Mucosa of descending colon (tissue), 3 donors: Measurements from ENCODE around the gene ADIPOR2. TPM values are rescaled to one million over a fixed set of nuclear protein-coding genes. Genes with fewer than 3 reads are reported as not detected.

Experiments
- ATAC-seq: fragments of 200-7000 bp; cut with Tn5 transposase; one replicate; pipeline ENCODE4 v1.9.1; 2020; ENCODE audit warnings: mild to moderate bottlenecking, moderate library complexity
- DNase-seq, 3 donors: peaks; one replicate each; pipeline ENCODE4 v3.0.0-alpha.2; 2020
- H3K36me3 ChIP-seq: fragments of 200-600 bp; one replicate; pipeline ENCODE4 v1.8.0; 2021; ENCODE audit warnings: low read depth, mild to moderate bottlenecking
- H3K4me1 ChIP-seq: fragments of 200-600 bp; one replicate; pipeline ENCODE4 v1.8.0; 2021; ENCODE audit warnings: low read depth, mild to moderate bottlenecking
- H3K4me3 ChIP-seq: fragments of 200-600 bp; one replicate; pipeline ENCODE4 v1.8.0; 2021; ENCODE audit warnings: mild to moderate bottlenecking
- H3K9me3 ChIP-seq: fragments of 200-600 bp; one replicate; pipeline ENCODE4 v1.8.0; 2021; ENCODE audit warnings: mild to moderate bottlenecking
- CTCF ChIP-seq: fragments of 200-600 bp; IDR thresholded peaks from one replicate; pipeline ENCODE4 v1.8.0; 2022; ENCODE audit warnings: antibody characterized with exemption, mild to moderate bottlenecking
- intact Hi-C, 2 donors: fragments of 100-400 bp; cut with DNase I in 1 of 2; cut with micrococcal nuclease in 1 of 2; formaldehyde crosslinking; loops; one replicate each; pipeline versions ENCODE4 v1.11.0 to v1.11.1; 2022; cut with DNase I, micrococcal nuclease
- total RNA-seq, 3 donors: library from RNA; stranded (reverse); fragmentation: NEBNext Ultra II Directional in 2 of 3; extraction: Animal tissue kit (Norgen Biotek cat#: 25700) in 2 of 3; gene quantifications; one replicate each; pipeline versions ENCODE4 v1.2.1 to v1.2.4, GENCODE V29; 2021 to 2023
- donor health status: DM: no; HTN: no; CAD: no; lungs with moderate emphysema.
- donor health status: DM: no; HTN: no; CAD: no.
- donor health status: DM: no; HTN: yes; CAD: no.

Gene ADIPOR2
- total RNA-seq, 3 donors from 2014 or later: 76.1 to 119 (median 98.5) TPM

GRCh38 chr12:1766110-1766509 is 75.2 kb downstream of the ADIPOR2 start:
- no peaks in the 10 kb centered on the region for H3K9me3 ChIP-seq
- no peaks in the 10 kb centered on the region for H3K36me3 ChIP-seq
- H3K4me1 ChIP-seq: no peaks in the 10 kb centered on the region
- no peak overlapping the region for H3K4me3 ChIP-seq
- intact Hi-C loops: no loop called here
- no peak for DNase-seq
- no peak for ATAC-seq
- TF ChIP-seq CTCF: no peak

DNA sequence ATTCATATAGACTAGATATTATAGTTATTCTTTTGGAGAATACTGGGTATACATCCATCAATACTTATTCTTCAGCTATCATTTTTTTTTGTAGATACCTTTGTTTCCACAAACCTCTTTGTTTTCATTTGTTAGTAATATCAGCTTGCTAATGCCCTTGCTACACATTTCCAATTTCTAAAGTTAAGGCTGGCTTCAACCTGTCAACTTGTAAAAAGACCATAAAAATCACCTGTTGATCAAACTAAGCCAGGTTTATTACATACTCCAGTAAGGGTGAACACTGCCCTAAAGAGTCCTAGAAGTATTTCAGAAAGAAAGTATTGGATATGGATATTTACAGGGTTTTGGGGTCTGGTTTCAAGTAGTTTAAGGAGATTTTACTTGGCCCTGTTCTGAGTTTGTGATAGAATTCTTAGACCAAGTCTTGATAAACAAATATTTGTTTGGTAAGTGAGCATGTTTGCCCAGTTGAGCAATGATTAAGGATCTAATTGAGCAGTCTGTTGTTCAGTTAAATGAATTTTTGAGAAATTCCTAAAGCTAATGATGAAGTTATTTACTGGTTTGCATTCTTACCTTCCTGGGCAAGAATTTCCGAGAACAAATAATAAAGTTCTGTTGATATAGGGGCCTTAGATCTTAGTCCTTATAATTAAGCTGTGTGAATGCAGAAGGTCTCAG is 76.7 kb downstream of the ADIPOR2 start:
- Histone ChIP-seq H3K4me1 (no peaks in the 10 kb centered on the region), H3K36me3 (no peaks in the 10 kb centered on the region), H3K4me3 (no peak overlapping the region), H3K9me3 (no peaks in the 10 kb centered on the region)
- intact Hi-C loops: no loop called here
- DNase-seq (no peak), ATAC-seq (no peak)
- TF ChIP-seq CTCF: no peak

DNA sequence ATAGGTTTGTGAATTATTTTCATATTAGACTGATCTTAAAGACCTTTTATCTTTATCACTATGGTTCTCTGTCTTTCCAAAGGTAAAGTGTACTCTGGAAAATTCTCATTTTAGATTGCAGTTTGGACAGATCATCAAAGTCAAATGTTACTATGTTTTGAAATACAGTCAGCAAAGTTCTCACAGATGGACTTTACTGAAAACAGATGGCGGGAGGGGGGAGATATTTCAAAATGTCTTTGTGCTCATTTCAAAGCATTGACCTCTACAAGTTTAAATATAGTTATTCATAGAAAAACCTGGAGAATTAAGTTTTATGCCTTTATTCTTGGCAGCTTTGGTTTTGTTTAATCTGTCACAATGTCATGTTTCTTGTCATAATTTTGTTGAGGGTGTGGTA is 77.7 kb downstream of the ADIPOR2 start:
- ATAC-seq: no peak
- Histone ChIP-seq H3K9me3 (no peaks in the 10 kb centered on the region), H3K4me1 (peaks cover 3% of the 10 kb centered on the region), H3K36me3 (peaks cover 3% of the 10 kb centered on the region), H3K4me3 (no peak overlapping the region)
- no peak for DNase-seq
- intact Hi-C loops: no loop called here
- no peak for TF ChIP-seq CTCF

DNA sequence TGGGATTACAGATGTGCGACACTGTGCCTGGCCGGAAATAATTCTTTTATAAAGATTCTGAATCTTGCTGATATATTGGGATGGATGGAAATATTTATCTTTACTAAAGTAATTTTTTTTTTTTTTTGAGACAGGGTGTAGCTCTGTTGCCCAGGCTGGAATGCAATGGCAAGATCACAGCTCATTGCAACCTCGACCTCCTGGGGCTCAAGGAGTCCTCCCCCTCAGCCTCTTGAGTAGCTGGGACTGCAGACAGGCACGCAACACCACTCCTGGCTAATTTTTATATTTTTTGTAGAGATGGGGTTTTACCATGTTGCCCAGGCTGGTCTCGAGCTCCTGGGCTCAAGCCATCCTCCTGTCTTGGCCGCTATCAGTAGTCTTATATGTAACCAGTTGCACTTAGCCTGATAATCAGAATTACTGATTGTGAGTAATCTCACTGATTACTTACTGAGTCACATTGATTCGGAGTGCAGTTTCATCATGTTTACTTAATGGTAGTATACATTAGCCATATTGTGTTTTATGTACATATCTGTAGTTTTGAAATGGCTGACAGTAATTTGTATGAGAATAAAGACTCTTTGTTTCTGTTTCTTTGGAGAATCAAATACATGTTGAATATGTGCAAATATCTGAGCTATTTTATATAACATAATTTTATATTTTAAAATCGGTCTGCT is 79.1 kb downstream of the ADIPOR2 start:
- Histone ChIP-seq H3K36me3 (peaks cover 3% of the 10 kb centered on the region), H3K4me3 (no peak overlapping the region), H3K9me3 (no peaks in the 10 kb centered on the region), H3K4me1 (peaks cover 3% of the 10 kb centered on the region)
- DNase-seq (no peak), ATAC-seq (peak; percentile 32)
- intact Hi-C loops: no loop called here
- TF ChIP-seq CTCF: no peak

GRCh38 chr12:1773937-1774655 is 83.2 kb downstream of the ADIPOR2 start:
- Histone ChIP-seq H3K36me3 (peaks cover 3% of the 10 kb centered on the region), H3K9me3 (no peaks in the 10 kb centered on the region), H3K4me1 (peaks cover 3% of the 10 kb centered on the region), H3K4me3 (no peak overlapping the region)
- ATAC-seq: no peak
- intact Hi-C loops: no loop called here
- no peak for TF ChIP-seq CTCF
- DNase-seq: no peak
